Pancreas (tissue), 10 donors: ENCODE data around the gene RNF38. TPM values are rescaled to one million over a fixed set of nuclear protein-coding genes. Genes with fewer than 3 reads are reported as not detected.
"Not testable (repeated sequence)": the region's sequence is repeated elsewhere in the genome, so short reads cannot be mapped to it uniquely, and the experiment has no call there.

Experiments
- ATAC-seq, 4 donors: fragments of 200-7000 bp; cut with Tn5 transposase; one replicate each; pipeline versions ENCODE4 v1.8.0 to v1.9.1; 2020; ENCODE audit warnings: mild to moderate bottlenecking in 4 of 4, moderate library complexity in 4 of 4
- DNase-seq, 6 donors: peaks; one replicate each; pipeline ENCODE4 v3.0.0-alpha.2; 2020
- FAIRE-seq: peaks from 2 replicates; lab custom pipeline; 2012; peaks lifted over from hg19 to GRCh38; lab: Jason Lieb, UNC
- H3K27ac ChIP-seq, 4 donors: fragments of 200-600 bp; sonication (generic); 1 replicate in 3 of 4; 2 replicates in 1 of 4; pipeline versions ENCODE4 v1.5.0 to v1.8.0; 2020
- H3K27me3 ChIP-seq, 4 donors: fragments of 200-600 bp; one replicate each; pipeline ENCODE4 v1.8.0; 2021
- H3K36me3 ChIP-seq, 3 donors: fragments of 200-600 bp; sonication (generic) in 1 of 3; one replicate each; pipeline versions ENCODE4 v1.5.0 to v1.8.0; 2020 to 2021
- H3K4me1 ChIP-seq, 3 donors: fragments of 200-600 bp; one replicate each; pipeline ENCODE4 v1.8.0; 2021
- H3K4me3 ChIP-seq, 4 donors: fragments of 200-600 bp; sonication (generic) in 2 of 4; one replicate each; pipeline versions ENCODE4 v1.5.0 to v1.8.0; 2020 to 2021
- H3K9me3 ChIP-seq, 4 donors: fragments of 200-600 bp; one replicate each; pipeline ENCODE4 v1.8.0; 2021
- CTCF ChIP-seq, 4 donors: fragments of 200-600 bp; sonication (generic) in 3 of 4; IDR thresholded peaks; one replicate each; pipeline versions ENCODE4 v1.5.0 to v1.8.0; 2021; ENCODE audit warnings: antibody characterized with exemption in 4 of 4
- WGBS, 2 donors: extraction: QIAGEN DNeasy Blood & Tissue Kit; methylation state at CpG; one replicate each; pipeline ENCODE4 v1.1.7; 2013; 5-methylcytosine and 5-hydroxymethylcytosine counted together
- intact Hi-C, 3 donors: fragments of 100-400 bp; cut with DNase I; formaldehyde crosslinking; loops; one replicate each; pipeline versions ENCODE4 v1.11.1 to v1.14.2; 2022
- polyA plus RNA-seq, 2 donors: library from polyadenylated mRNA; stranded (reverse); fragments of 200-250 nt; gene quantifications; one replicate each; pipeline ENCODE4 v1.2.3, GENCODE V29; 2013
- total RNA-seq, 6 donors: library from RNA; stranded (reverse); fragmentation: NEBNext Ultra II Directional in 4 of 6; extraction: Animal tissue kit (Norgen Biotek cat#: 25700) in 4 of 6; gene quantifications; one replicate each; pipeline versions ENCODE4 v1.2.1 to v1.2.4, GENCODE V29; 2021 to 2023
- donor health status: healthy with polysubstance abuse.
- donor health status: DM: no; HTN: no; CAD: no; lungs with moderate emphysema.
- donor health status: DM: no; HTN: no; CAD: no.
- donor health status: control.
- donor health status: control.
- donor health status: Bipolar disorder and iron deficiency.
- donor health status: DM: yes; HTN: yes; CAD: no.
- donor health status: DM: no; HTN: no; CAD: no.
- donor health status: DM: no; HTN: no; CAD: no.
- donor health status: DM: yes; HTN: yes; CAD: no.

The RNF38 gene
- total and polyA plus RNA-seq, 8 donors, result 4.4 to 39.4 (median 17.8) TPM

- peak overlapping the region; percentile 84 to 95 (median 94) for H3K27ac ChIP-seq
- TF ChIP-seq CTCF (IDR thresholded peaks at IDR 0.05), result no peak
- no peaks in the 10 kb centered on the region for H3K9me3 ChIP-seq
- peak; percentile 87 to 94 (median 90) for ATAC-seq
- H3K4me3 ChIP-seq, result peak overlapping the region; percentile 62 to 89 (median 84)
- intact Hi-C loops, result loop anchor here in 1 of 3 donors (10.0 kb wide), 1 partner anchor 54 kb away; no protein-coding TSS in a partner anchor
- no peak for FAIRE-seq
- H3K36me3 ChIP-seq, result no peaks in the 10 kb centered on the region
- no peaks in the 10 kb centered on the region for H3K27me3 ChIP-seq
- peak; percentile 83 to 96 (median 90) for DNase-seq
- 0 to 1% methylated on average over 61 to 111 of the region's 111 CpGs for WGBS, 2 donors
- peaks cover 21 to 27% (median 22%) of the 10 kb centered on the region in 3 donors for H3K4me1 ChIP-seq
Observed at GRCh38 chr9:36400332-36401163, 479 bp upstream of the RNF38 start.

GRCh38 chr9:36398745-36399144 lies 1.3 kb downstream of the RNF38 start:
- intact Hi-C loops, result no loop called here
- Histone ChIP-seq H3K27me3 (no peaks in the 10 kb centered on the region), H3K36me3 (no peaks in the 10 kb centered on the region), H3K9me3 (no peaks in the 10 kb centered on the region), H3K4me1 (peaks cover 21 to 32% (median 29%) of the 10 kb centered on the region in 3 donors), H3K27ac (peak overlapping the region in 2 of 4 donors; percentile 84 to 95), H3K4me3 (peak overlapping the region in 1 of 4 donors; percentile 86)
- TF ChIP-seq CTCF (IDR thresholded peaks at IDR 0.05), result no peak
- DNase-seq (no peak), FAIRE-seq (no peak), ATAC-seq (no peak)

- intact Hi-C loops, result no loop called here
- Histone ChIP-seq H3K36me3 (no peaks in the 10 kb centered on the region), H3K4me1 (peaks cover 19 to 27% (median 26%) of the 10 kb centered on the region in 3 donors), H3K4me3 (no peak overlapping the region), H3K27me3 (no peaks in the 10 kb centered on the region), H3K9me3 (no peaks in the 10 kb centered on the region), H3K27ac (no peak overlapping the region)
- FAIRE-seq (no peak), DNase-seq (no peak), ATAC-seq (no peak)
- WGBS, 2 donors, result 93% methylated on average over 9 of the region's 9 CpGs
- no peak for TF ChIP-seq CTCF (IDR thresholded peaks at IDR 0.05)
Observed at GRCh38 chr9:36396985-36397384, 3.1 kb downstream of the RNF38 start.

- no peak overlapping the region for H3K4me3 ChIP-seq
- no peaks in the 10 kb centered on the region for H3K36me3 ChIP-seq
- ATAC-seq (no peak), DNase-seq (no peak), FAIRE-seq (no peak)
- 91 to 95% methylated on average over 1 of the region's 1 CpG for WGBS, 2 donors
- H3K4me1 ChIP-seq, result peaks cover 0 to 13% (median 5%) of the 10 kb centered on the region in 3 donors
- intact Hi-C loops, result no loop called here
- H3K9me3 ChIP-seq, result no peaks in the 10 kb centered on the region
- TF ChIP-seq CTCF (IDR thresholded peaks at IDR 0.05), result no peak
- H3K27me3 ChIP-seq, result no peaks in the 10 kb centered on the region
- H3K27ac ChIP-seq, result no peak overlapping the region
Observed at GRCh38 chr9:36392489-36392888, 7.6 kb downstream of the RNF38 start.

GRCh38 chr9:36389590-36389989 lies 10.5 kb downstream of the RNF38 start:
- no peak for ATAC-seq
- DNase-seq, result no peak
- no peak for FAIRE-seq
- peaks cover 0 to 9% (median 3%) of the 10 kb centered on the region in 3 donors for H3K4me1 ChIP-seq
- H3K27ac ChIP-seq, result no peak overlapping the region
- H3K9me3 ChIP-seq, result no peaks in the 10 kb centered on the region
- no peak overlapping the region for H3K4me3 ChIP-seq
- no peaks in the 10 kb centered on the region for H3K36me3 ChIP-seq
- H3K27me3 ChIP-seq, result no peaks in the 10 kb centered on the region
- no peak for TF ChIP-seq CTCF (IDR thresholded peaks at IDR 0.05)
- intact Hi-C loops, result no loop called here
- WGBS, 2 donors, result 59 to 65% methylated on average over 2 of the region's 2 CpGs

- WGBS, 2 donors, result 82% methylated on average over 7 of the region's 7 CpGs
- H3K9me3 ChIP-seq, H3K4me3 ChIP-seq, DNase-seq, intact Hi-C loops, H3K4me1 ChIP-seq, H3K36me3 ChIP-seq, H3K27ac ChIP-seq, H3K27me3 ChIP-seq, ATAC-seq, FAIRE-seq: not testable (repeated sequence)
Observed at GRCh38 chr9:36386396-36386965, 13.6 kb downstream of the RNF38 start.
